Measurements from ENCODE around the gene RPL36A.

The RPL36A gene

GRCh38 chrX:101416691-101417090 lies 25.9 kb downstream of the RPL36A start:
- TF ChIP-seq ZFX (IDR thresholded peaks at IDR 0.05; ENCODE audit: borderline replicate concordance) (no peak), CTCF (IDR thresholded peaks at IDR 0.05) (no peak)
- H3K27ac ChIP-seq: no peak overlapping the region

GRCh38 chrX:101417190-101417589 lies 26.4 kb downstream of the RPL36A start:
- no peak for TF ChIP-seq ZFX (IDR thresholded peaks at IDR 0.05; ENCODE audit: borderline replicate concordance)
- TF ChIP-seq CTCF (IDR thresholded peaks at IDR 0.05): no peak
- H3K27ac ChIP-seq: no peak overlapping the region

- no peak overlapping the region for H3K27ac ChIP-seq
- no peak for TF ChIP-seq CTCF (IDR thresholded peaks at IDR 0.05)
- no peak for TF ChIP-seq ZFX (IDR thresholded peaks at IDR 0.05; ENCODE audit: borderline replicate concordance)
These were observed 27.4 kb downstream of the RPL36A start for GRCh38 chrX:101417981-101418841.

- no peak overlapping the region for H3K27ac ChIP-seq
- no peak for TF ChIP-seq ZFX (IDR thresholded peaks at IDR 0.05; ENCODE audit: borderline replicate concordance)
- TF ChIP-seq CTCF (IDR thresholded peaks at IDR 0.05): no peak
These were observed 28.7 kb downstream of the RPL36A start for GRCh38 chrX:101419489-101419888.

- TF ChIP-seq ZFX (IDR thresholded peaks at IDR 0.05; ENCODE audit: borderline replicate concordance) (no peak), CTCF (IDR thresholded peaks at IDR 0.05) (no peak)
- no peak overlapping the region for H3K27ac ChIP-seq
These were observed 37.1 kb downstream of the RPL36A start for GRCh38 chrX:101427954-101428353.

GRCh38 chrX:101429934-101430333 lies 39.1 kb downstream of the RPL36A start:
- no peak for TF ChIP-seq CTCF (IDR thresholded peaks at IDR 0.05)
- no peak for TF ChIP-seq ZFX (IDR thresholded peaks at IDR 0.05; ENCODE audit: borderline replicate concordance)

GRCh38 chrX:101430457-101431078 lies 39.8 kb downstream of the RPL36A start:
- no peak overlapping the region for H3K27ac ChIP-seq
- TF ChIP-seq CTCF (IDR thresholded peaks at IDR 0.05): no peak

More at GRCh38 chrX:101429934-101430333, 39.1 kb downstream of the RPL36A start:
- H3K27ac ChIP-seq: no peak overlapping the region
